ENCODE measurements around the gene DCC. TPM values are rescaled to one million over a fixed set of nuclear protein-coding genes. Genes with fewer than 3 reads are reported as not detected.

The DCC gene
- total and polyA plus RNA-seq, 2 donors from 2014 or later = 3.9 TPM; not detected in 1

GRCh38 chr18:52615943-52616342 is 275.9 kb downstream of the DCC start:
- H3K9me3 ChIP-seq (ENCODE audit: control insufficient read depth in 2 of 3, insufficient read depth in 1 of 3, low read length in 3 of 3) = no peaks in the 10 kb centered on the region
- no peak overlapping the region for H3K9ac ChIP-seq (ENCODE audit: low read length in 3 of 3)
- no peak overlapping the region for H3K4me3 ChIP-seq (ENCODE audit: low read length in 3 of 3)
- no peaks in the 10 kb centered on the region for H3K27me3 ChIP-seq (ENCODE audit: control insufficient read depth, insufficient read depth, low read length)
- no peaks in the 10 kb centered on the region for H3K36me3 ChIP-seq (ENCODE audit: control insufficient read depth in 2 of 3, insufficient read depth in 3 of 3, low read length in 3 of 3)
- DNase-seq = no peak
- TF ChIP-seq CTCF (IDR thresholded peaks at IDR 0.05; ENCODE audit: borderline replicate concordance, extremely low read depth, insufficient read depth) = no peak
- H3K4me1 ChIP-seq (ENCODE audit: control insufficient read depth in 2 of 3, insufficient read depth in 2 of 3, low read depth in 1 of 3, low read length in 3 of 3) = no peaks in the 10 kb centered on the region
- no peak overlapping the region for H3K27ac ChIP-seq (ENCODE audit: low read depth in 2 of 2, low read length in 2 of 2)
- FAIRE-seq = no peak
- intact Hi-C loops (cut with DNase I) = no loop called here

GRCh38 chr18:52617931-52618330 is 277.9 kb downstream of the DCC start:
- DNase-seq = no peak
- H3K4me3 ChIP-seq (ENCODE audit: low read length in 3 of 3) = no peak overlapping the region
- no peak for FAIRE-seq
- no peaks in the 10 kb centered on the region for H3K9me3 ChIP-seq (ENCODE audit: control insufficient read depth in 2 of 3, insufficient read depth in 1 of 3, low read length in 3 of 3)
- no peaks in the 10 kb centered on the region for H3K36me3 ChIP-seq (ENCODE audit: control insufficient read depth in 2 of 3, insufficient read depth in 3 of 3, low read length in 3 of 3)
- no peak overlapping the region for H3K27ac ChIP-seq (ENCODE audit: low read depth in 2 of 2, low read length in 2 of 2)
- no peak for TF ChIP-seq CTCF (IDR thresholded peaks at IDR 0.05; ENCODE audit: borderline replicate concordance, extremely low read depth, insufficient read depth)
- H3K9ac ChIP-seq (ENCODE audit: low read length in 3 of 3) = no peak overlapping the region
- H3K4me1 ChIP-seq (ENCODE audit: control insufficient read depth in 2 of 3, insufficient read depth in 2 of 3, low read depth in 1 of 3, low read length in 3 of 3) = no peaks in the 10 kb centered on the region
- H3K27me3 ChIP-seq (ENCODE audit: control insufficient read depth, insufficient read depth, low read length) = no peaks in the 10 kb centered on the region
- intact Hi-C loops (cut with DNase I) = no loop called here

GRCh38 chr18:52620926-52621439 is 281.0 kb downstream of the DCC start:
- TF ChIP-seq CTCF (IDR thresholded peaks at IDR 0.05; ENCODE audit: borderline replicate concordance, extremely low read depth, insufficient read depth) = no peak
- intact Hi-C loops (cut with DNase I) = no loop called here
- Histone ChIP-seq H3K9me3 (ENCODE audit: control insufficient read depth in 2 of 3, insufficient read depth in 1 of 3, low read length in 3 of 3) (no peaks in the 10 kb centered on the region), H3K9ac (ENCODE audit: low read length in 3 of 3) (no peak overlapping the region), H3K27me3 (ENCODE audit: control insufficient read depth, insufficient read depth, low read length) (no peaks in the 10 kb centered on the region), H3K4me1 (ENCODE audit: control insufficient read depth in 2 of 3, insufficient read depth in 2 of 3, low read depth in 1 of 3, low read length in 3 of 3) (no peaks in the 10 kb centered on the region), H3K36me3 (ENCODE audit: control insufficient read depth in 2 of 3, insufficient read depth in 3 of 3, low read length in 3 of 3) (no peaks in the 10 kb centered on the region), H3K4me3 (ENCODE audit: low read length in 3 of 3) (no peak overlapping the region), H3K27ac (ENCODE audit: low read depth in 2 of 2, low read length in 2 of 2) (no peak overlapping the region)
- FAIRE-seq (no peak), DNase-seq (no peak)

- H3K4me3 ChIP-seq (ENCODE audit: low read length in 3 of 3) = no peak overlapping the region
- H3K9ac ChIP-seq (ENCODE audit: low read length in 3 of 3) = no peak overlapping the region
- H3K27me3 ChIP-seq (ENCODE audit: control insufficient read depth, insufficient read depth, low read length) = no peaks in the 10 kb centered on the region
- TF ChIP-seq CTCF (IDR thresholded peaks at IDR 0.05; ENCODE audit: borderline replicate concordance, extremely low read depth, insufficient read depth) = no peak
- no peaks in the 10 kb centered on the region for H3K9me3 ChIP-seq (ENCODE audit: control insufficient read depth in 2 of 3, insufficient read depth in 1 of 3, low read length in 3 of 3)
- H3K4me1 ChIP-seq (ENCODE audit: control insufficient read depth in 2 of 3, insufficient read depth in 2 of 3, low read depth in 1 of 3, low read length in 3 of 3) = no peaks in the 10 kb centered on the region
- FAIRE-seq = no peak
- intact Hi-C loops (cut with DNase I) = no loop called here
- H3K27ac ChIP-seq (ENCODE audit: low read depth in 2 of 2, low read length in 2 of 2) = no peak overlapping the region
- no peaks in the 10 kb centered on the region for H3K36me3 ChIP-seq (ENCODE audit: control insufficient read depth in 2 of 3, insufficient read depth in 3 of 3, low read length in 3 of 3)
- no peak for DNase-seq
Measured at GRCh38 chr18:52624702-52625101, 284.7 kb downstream of the DCC start.

Measured in kidney (tissue), 14 donors.